SK-N-SH (cell line): ENCODE data around the gene C10orf143.

Experiments used
- CTCF ChIP-seq: fragments of 200-600 bp; sonication (generic); IDR thresholded peaks from 2 replicates; pipeline ENCODE4 v1.6.1; 2017; ENCODE audit warnings: antibody characterized with exemption, mild to moderate bottlenecking, moderate library complexity
- NRF1 ChIP-seq: IDR thresholded peaks from 2 replicates; pipeline ENCODE4 v1.6.1; 2012; ENCODE audit warnings: low read depth, mild to moderate bottlenecking, low read length
- RAD21 ChIP-seq: IDR thresholded peaks from 2 replicates; pipeline ENCODE4 v1.6.1; 2012; ENCODE audit warnings: mild to moderate bottlenecking, low read length
- REST ChIP-seq: IDR thresholded peaks from 2 replicates; pipeline ENCODE4 v1.6.1; 2012; ENCODE audit warnings: mild to moderate bottlenecking, low read depth, low read length, moderate library complexity
- SIN3A ChIP-seq: IDR thresholded peaks from 2 replicates; pipeline ENCODE4 v1.6.1; 2012; ENCODE audit warnings: low read depth, mild to moderate bottlenecking, low read length, moderate library complexity, borderline replicate concordance
- YY1 ChIP-seq: IDR thresholded peaks from 2 replicates; pipeline ENCODE4 v1.4.0; 2012; ENCODE audit warnings: low read depth, mild to moderate bottlenecking
- ZBTB33 ChIP-seq: IDR thresholded peaks from 2 replicates; pipeline ENCODE4 v1.4.0; 2012; ENCODE audit warnings: low read depth, borderline replicate concordance

GRCh38 chr10:130135676-130136225 lies 25.1 kb upstream of the C10orf143 start:
- TF ChIP-seq REST (no peak), ZBTB33 (no peak), CTCF (no peak), NRF1 (no peak), YY1 (no peak), RAD21 (no peak), SIN3A (no peak)
